HG03196 (cell line): ENCODE data around the gene NDUFV3.
"Not testable (repeated sequence)": the region's sequence is repeated elsewhere in the genome, so short reads cannot be mapped to it uniquely, and the experiment has no call there.

Source experiments
- ATAC-seq: cut with Tn5 transposase; IDR thresholded peaks from one replicate; pipeline ENCODE4 v1.9.1; 2021; ENCODE audit not compliant: unreplicated experiment

The NDUFV3 gene

GRCh38 chr21:42883921-42884320 lies 9.2 kb upstream of the NDUFV3 start:
- ATAC-seq = no peak

- ATAC-seq = no peak
Measured at GRCh38 chr21:42887326-42887725, 5.8 kb upstream of the NDUFV3 start.

- ATAC-seq = no peak
Measured at GRCh38 chr21:42892582-42892930, 553 bp upstream of the NDUFV3 start.

GRCh38 chr21:42900446-42900845 lies 7.3 kb downstream of the NDUFV3 start:
- no peak for ATAC-seq

- ATAC-seq = no peak
Measured at GRCh38 chr21:42903817-42904216, 10.7 kb downstream of the NDUFV3 start.

- ATAC-seq = no peak
Measured at GRCh38 chr21:42905195-42905594, 12.1 kb downstream of the NDUFV3 start.

GRCh38 chr21:42906233-42906632 lies 13.1 kb downstream of the NDUFV3 start:
- no peak for ATAC-seq

GRCh38 chr21:42908484-42908883 lies 15.4 kb downstream of the NDUFV3 start:
- not testable (repeated sequence) for ATAC-seq

- not testable (repeated sequence) for ATAC-seq
Measured at GRCh38 chr21:42911920-42912319, 18.8 kb downstream of the NDUFV3 start.

- no peak for ATAC-seq
Measured at GRCh38 chr21:42913476-42913875, 20.4 kb downstream of the NDUFV3 start.

GRCh38 chr21:42918291-42918690 lies 25.2 kb downstream of the NDUFV3 start:
- no peak for ATAC-seq

GRCh38 chr21:42921927-42922326 lies 28.8 kb downstream of the NDUFV3 start:
- ATAC-seq = no peak

- no peak for ATAC-seq
Measured at GRCh38 chr21:42922918-42923317, 29.8 kb downstream of the NDUFV3 start.

GRCh38 chr21:42923553-42924432 lies 30.7 kb downstream of the NDUFV3 start:
- ATAC-seq = no peak

- ATAC-seq = no peak
Measured at GRCh38 chr21:42924433-42924751, 31.3 kb downstream of the NDUFV3 start.

GRCh38 chr21:42925114-42925926 lies 32.2 kb downstream of the NDUFV3 start, which contains the start of gene ERVH48-1:
Gene ERVH48-1, minus strand, starts transcription at chr21:42925630. Its CDS starts 6,624 bp downstream, at chr21:42919006.
- ATAC-seq = no peak

- ATAC-seq = not testable (repeated sequence)
Measured at GRCh38 chr21:42927474-42928200, 34.5 kb downstream of the NDUFV3 start.

GRCh38 chr21:42929969-42930368 lies 36.9 kb downstream of the NDUFV3 start:
- no peak for ATAC-seq

GRCh38 chr21:42931560-42932235 lies 38.6 kb downstream of the NDUFV3 start:
- ATAC-seq = no peak

- ATAC-seq = not testable (repeated sequence)
Measured at GRCh38 chr21:42932378-42933136, 39.4 kb downstream of the NDUFV3 start.
